Small intestine (tissue), 7 donors: ENCODE measurements around the gene ISG20L2. TPM values are rescaled to one million over a fixed set of nuclear protein-coding genes. Genes with fewer than 3 reads are reported as not detected.
"Not testable (repeated sequence)": the region's sequence is repeated elsewhere in the genome, so short reads cannot be mapped to it uniquely, and the experiment has no call there.

Experiments used
- DNase-seq, 2 donors: peaks; one replicate each; pipeline versions ENCODE4 v3.0.0 to v3.0.0-alpha.2; 2013
- FAIRE-seq: peaks from 2 replicates; lab custom pipeline; 2012; peaks lifted over from hg19 to GRCh38; lab: Jason Lieb, UNC
- H3K27ac ChIP-seq, 3 donors: one replicate each; pipeline ENCODE4 v1.5.1; 2013; ENCODE audit warnings: low read length in 2 of 3, mild to moderate bottlenecking in 2 of 3, control low read depth in 1 of 3, inconsistent platforms in 1 of 3, low read depth in 1 of 3, moderate library complexity in 1 of 3
- H3K27me3 ChIP-seq, 3 donors: one replicate each; pipeline ENCODE4 v1.6.1; 2013; ENCODE audit warnings: low read length in 3 of 3, inconsistent platforms in 1 of 3; ENCODE audit not compliant: control insufficient read depth in 3 of 3, insufficient read depth in 3 of 3
- H3K36me3 ChIP-seq, 3 donors: one replicate each; pipeline ENCODE4 v1.6.1; 2013; ENCODE audit warnings: low read length in 3 of 3, inconsistent platforms in 1 of 3, low read depth in 1 of 3, mild to moderate bottlenecking in 1 of 3, moderate library complexity in 1 of 3; ENCODE audit not compliant: control insufficient read depth in 3 of 3, insufficient read depth in 2 of 3
- H3K4me1 ChIP-seq, 3 donors: one replicate each; pipeline ENCODE4 v1.6.1; 2013; ENCODE audit warnings: low read length in 2 of 3, inconsistent platforms in 1 of 3, low read depth in 1 of 3, mild to moderate bottlenecking in 1 of 3, moderate library complexity in 1 of 3; ENCODE audit not compliant: control insufficient read depth in 3 of 3, insufficient read depth in 2 of 3
- H3K4me3 ChIP-seq, 3 donors: one replicate each; pipeline ENCODE4 v1.5.1; 2013; ENCODE audit warnings: low read length in 3 of 3, control low read depth in 1 of 3, inconsistent platforms in 1 of 3, low read depth in 1 of 3, mild to moderate bottlenecking in 1 of 3, moderate library complexity in 1 of 3
- H3K9me3 ChIP-seq, 2 donors: one replicate each; pipeline ENCODE4 v1.6.1; 2013; ENCODE audit warnings: low read depth in 1 of 2, low read length in 1 of 2; ENCODE audit not compliant: control insufficient read depth in 2 of 2, insufficient read depth in 1 of 2
- WGBS, 3 donors: extraction: QIAGEN DNeasy Blood & Tissue Kit; methylation state at CpG; one replicate each; pipeline ENCODE4 v1.1.7; 2013; 5-methylcytosine and 5-hydroxymethylcytosine counted together
- polyA plus RNA-seq, 4 donors: library from polyadenylated mRNA; stranded (reverse) in 3 of 4; unstranded in 1 of 4; fragments of 200-250 nt in 3 of 4; fragments of 120-200 nt in 1 of 4; gene quantifications; one replicate each; pipeline versions ENCODE4 v1.2.1 to v1.2.3, GENCODE V29; 2013
- donor health status: healthy with polysubstance abuse.
- donor health status: control.
- donor health status: control.
- donor health status: Bipolar disorder and iron deficiency.
- donor health status: healthy.

The ISG20L2 gene
- polyA plus RNA-seq, 4 donors, result 12.5 to 34.5 (median 14.9) TPM

DNA sequence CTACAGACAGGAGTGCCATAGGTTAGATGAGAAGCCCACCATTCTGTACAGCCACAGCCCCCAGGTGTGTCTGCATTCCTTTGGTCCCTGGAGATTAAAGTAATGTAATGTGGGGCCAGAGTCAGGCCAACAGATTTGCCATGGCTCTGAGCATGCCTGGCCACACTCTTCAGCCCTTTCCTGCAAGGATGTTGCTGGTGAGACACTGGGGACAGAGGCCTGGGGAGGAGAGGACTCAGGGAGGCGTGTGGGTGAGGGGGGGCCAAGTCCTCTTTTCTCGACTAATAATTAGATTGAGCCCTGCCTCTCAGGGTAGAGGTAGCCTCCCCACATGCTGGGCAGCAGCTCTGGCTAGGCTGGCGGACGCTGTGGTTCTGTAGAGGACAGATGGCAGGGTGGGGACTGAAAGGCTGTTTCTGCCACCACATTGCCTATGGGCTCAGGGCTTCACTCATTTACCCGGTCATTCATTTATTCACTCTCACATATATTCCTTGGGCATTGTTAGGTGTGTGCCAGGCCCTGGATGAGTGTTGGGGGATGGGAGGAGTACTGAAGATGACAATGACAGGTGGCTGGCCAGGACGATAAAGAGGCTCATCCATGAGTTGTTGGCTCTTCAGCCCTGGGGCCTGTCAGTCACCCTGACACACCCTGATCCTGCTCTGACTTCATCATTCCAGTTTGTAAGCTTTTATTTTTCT lies 31.7 kb upstream of the ISG20L2 start:
- Histone ChIP-seq H3K4me3 (no peak overlapping the region), H3K27me3 (no peaks in the 10 kb centered on the region), H3K27ac (no peak overlapping the region), H3K36me3 (no peaks in the 10 kb centered on the region), H3K4me1 (no peaks in the 10 kb centered on the region), H3K9me3 (no peaks in the 10 kb centered on the region)
- DNase-seq, result no peak
- no peak for FAIRE-seq
- WGBS, 3 donors, result 55 to 69% (median 68%) methylated on average over 6 of the region's 6 CpGs

DNA sequence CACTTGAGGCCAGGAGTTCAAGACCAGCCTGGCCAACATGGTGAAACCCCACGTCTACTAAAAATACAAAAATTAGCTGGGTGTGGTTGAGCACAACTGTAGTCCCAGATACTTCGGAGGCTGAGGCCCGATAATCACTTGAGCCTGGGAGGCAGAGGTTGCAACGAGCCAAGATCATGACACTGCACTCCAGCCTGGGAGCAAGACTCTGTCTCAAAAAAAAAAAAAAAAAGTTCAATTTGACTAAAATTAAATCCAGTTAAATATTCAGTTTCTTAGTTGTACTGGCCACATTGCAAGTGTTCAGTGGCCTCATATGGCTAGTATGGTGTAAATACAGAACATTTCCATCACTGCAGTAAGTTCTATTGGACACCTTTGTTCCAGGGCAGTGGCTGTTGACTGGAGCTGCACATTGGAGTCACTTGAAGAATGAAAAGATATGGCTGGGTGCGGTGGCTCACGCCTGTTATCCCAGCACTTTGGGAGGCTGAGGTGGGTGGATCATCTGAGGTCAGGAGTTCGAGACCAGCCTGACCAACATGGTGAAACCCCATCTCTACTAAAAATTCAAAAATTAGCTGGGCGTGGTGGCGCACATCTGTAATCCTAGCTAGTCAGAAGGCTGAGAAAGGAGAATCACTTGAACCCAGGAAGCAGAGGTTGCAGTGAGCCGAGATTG lies 29.1 kb upstream of the ISG20L2 start:
- not testable (repeated sequence) for H3K27me3 ChIP-seq, FAIRE-seq, H3K4me1 ChIP-seq, H3K27ac ChIP-seq, H3K4me3 ChIP-seq, DNase-seq, H3K9me3 ChIP-seq, H3K36me3 ChIP-seq
- WGBS, 3 donors, result 84 to 91% (median 87%) methylated on average over 10 of the region's 10 CpGs

DNA sequence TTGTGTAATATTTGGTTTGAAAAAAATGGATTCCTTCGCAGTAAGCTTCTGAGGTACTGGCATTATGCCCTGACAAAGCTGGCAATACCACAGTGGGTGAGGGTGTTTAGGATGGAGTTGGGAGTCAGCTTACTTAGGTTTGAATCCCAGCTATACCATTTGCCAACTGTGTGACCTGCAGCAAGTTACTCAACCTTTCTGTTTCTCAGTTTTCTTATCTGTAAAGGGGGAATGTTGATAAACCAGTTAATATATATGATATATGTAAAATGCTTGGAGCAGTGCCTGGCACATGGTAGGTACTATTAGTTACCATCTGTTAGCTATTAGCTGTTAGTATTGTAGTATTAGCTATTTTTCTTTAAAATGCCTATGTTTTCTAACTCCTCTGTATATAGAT lies 27.8 kb upstream of the ISG20L2 start:
- peaks cover 0 to 7% (median 3%) of the 10 kb centered on the region in 3 donors for H3K4me1 ChIP-seq
- 96 to 100% (median 100%) methylated on average over 1 of the region's 1 CpG for WGBS, 3 donors
- H3K27ac ChIP-seq, result no peak overlapping the region
- H3K9me3 ChIP-seq, result no peaks in the 10 kb centered on the region
- no peaks in the 10 kb centered on the region for H3K36me3 ChIP-seq
- no peak for DNase-seq
- FAIRE-seq, result no peak
- H3K27me3 ChIP-seq, result no peaks in the 10 kb centered on the region
- no peak overlapping the region for H3K4me3 ChIP-seq

DNA sequence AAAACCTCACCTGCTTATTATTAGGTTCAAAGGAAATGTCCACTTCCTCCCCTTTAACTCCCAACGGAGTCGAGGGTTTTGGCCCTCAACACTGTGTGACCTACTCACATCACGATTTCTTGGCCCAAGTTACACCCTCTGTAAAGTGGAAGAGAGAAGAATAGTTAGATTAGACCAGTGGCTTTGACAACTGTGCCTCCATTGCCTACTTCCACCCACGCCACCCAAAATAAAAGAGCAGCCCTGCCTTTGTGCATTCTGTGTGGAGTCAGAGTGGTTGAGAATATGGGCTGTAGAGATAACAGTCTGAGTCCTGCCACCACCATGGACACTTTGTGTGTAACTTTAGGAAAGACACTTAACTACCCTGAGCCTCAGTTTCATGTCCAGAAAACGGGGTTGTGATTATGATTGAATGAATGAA lies 27.0 kb upstream of the ISG20L2 start:
- Histone ChIP-seq H3K4me3 (no peak overlapping the region), H3K4me1 (peaks cover 0 to 7% (median 3%) of the 10 kb centered on the region in 3 donors), H3K36me3 (no peaks in the 10 kb centered on the region), H3K27me3 (no peaks in the 10 kb centered on the region), H3K9me3 (no peaks in the 10 kb centered on the region), H3K27ac (no peak overlapping the region)
- DNase-seq (no peak), FAIRE-seq (no peak)
- 70 to 80% (median 73%) methylated on average over 5 of the region's 5 CpGs for WGBS, 3 donors

DNA sequence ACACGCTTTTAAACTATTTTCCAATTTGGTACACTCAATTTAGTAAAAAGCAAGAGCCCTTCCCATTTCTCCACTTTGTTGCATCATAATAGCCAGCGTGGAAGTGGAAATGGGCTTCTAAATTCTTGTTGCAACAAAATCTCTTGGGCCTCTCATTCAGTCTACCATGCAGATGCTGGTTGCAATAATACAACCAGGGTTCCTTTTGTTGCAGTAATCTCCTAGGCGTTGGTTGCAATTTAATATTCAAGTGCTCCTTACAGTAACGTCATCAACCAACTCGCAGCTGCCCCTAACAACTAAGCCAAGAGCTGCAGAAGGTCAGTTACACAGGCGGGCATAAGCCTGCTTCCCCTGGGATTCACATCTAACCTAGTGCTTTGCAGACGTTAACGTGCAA lies 25.7 kb upstream of the ISG20L2 start:
- no peaks in the 10 kb centered on the region for H3K9me3 ChIP-seq
- FAIRE-seq (no peak), DNase-seq (no peak)
- no peak overlapping the region for H3K27ac ChIP-seq
- peaks cover 3 to 19% (median 3%) of the 10 kb centered on the region in 3 donors for H3K4me1 ChIP-seq
- no peak overlapping the region for H3K4me3 ChIP-seq
- H3K36me3 ChIP-seq, result peaks cover 0 to 10% (median 0%) of the 10 kb centered on the region in 3 donors
- no peaks in the 10 kb centered on the region for H3K27me3 ChIP-seq
- 82 to 85% (median 84%) methylated on average over 8 of the region's 8 CpGs for WGBS, 3 donors

DNA sequence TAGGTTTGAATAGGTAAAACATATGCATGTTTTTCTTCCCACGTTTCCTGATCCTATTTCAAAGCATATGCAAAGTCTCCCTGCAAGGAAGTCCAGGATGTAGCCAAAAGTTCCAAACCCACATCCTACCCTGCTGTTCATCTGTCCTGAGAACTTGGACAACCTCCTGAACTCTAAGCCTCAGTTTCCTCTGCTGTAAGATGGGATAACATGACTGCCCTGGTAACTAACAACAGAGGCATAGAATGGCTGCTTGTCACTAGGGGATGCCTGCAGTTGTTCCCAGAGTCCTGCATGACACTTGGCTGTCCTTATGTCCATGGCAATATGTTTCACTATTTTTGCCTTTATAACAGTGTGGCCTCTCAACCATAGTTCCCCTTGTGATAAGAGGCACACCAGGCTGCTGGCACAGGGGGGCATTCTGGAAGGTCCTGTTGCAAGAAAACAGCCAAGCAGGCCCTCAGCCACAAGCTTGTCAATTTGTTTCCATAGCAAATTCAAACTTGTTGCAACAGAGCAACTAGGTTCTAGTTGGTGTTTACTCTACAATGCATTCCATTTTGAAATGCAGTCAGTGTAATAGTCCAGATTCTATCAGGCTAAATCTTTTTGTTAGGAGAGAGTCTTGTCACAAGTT lies 24.4 kb upstream of the ISG20L2 start:
- H3K4me3 ChIP-seq, result peak overlapping the region in 2 of 3 donors; percentile 95 to 99

DNA sequence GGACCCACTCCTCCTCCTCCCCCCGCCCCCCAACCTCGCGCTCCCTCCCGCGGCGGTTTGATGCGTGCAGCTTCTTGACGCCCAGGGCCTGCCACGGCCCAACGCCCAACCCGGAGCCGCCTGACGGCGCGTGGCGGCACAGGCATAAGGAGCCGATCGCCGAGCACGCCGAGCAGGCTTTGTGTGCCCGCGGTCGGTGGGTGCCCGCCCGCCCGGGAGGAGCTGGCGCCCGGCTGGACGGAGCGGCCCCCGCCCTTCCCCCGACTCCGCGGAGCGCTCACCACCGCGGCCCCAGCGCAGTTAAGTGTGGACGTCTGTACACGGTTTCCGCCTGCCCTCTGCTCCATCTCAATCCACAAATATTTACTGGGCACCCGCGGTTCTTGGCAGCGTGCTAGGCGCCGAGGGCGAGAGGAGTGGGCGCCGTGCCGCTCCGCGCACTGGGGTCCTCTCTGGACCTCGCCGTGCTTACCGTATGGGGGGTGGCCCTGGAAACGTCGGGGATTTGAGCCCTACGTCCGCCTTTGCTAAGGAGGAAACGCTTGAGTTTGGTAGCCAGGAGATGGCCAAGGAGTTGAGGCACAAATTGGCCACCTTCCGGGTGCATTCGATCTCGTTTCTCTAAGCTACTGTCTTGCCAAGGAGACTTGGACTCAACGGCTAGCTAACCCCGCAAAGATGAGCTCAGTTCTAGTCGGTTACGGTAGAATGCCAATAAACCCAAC lies 23.4 kb upstream of the ISG20L2 start:
- H3K9me3 ChIP-seq, result no peaks in the 10 kb centered on the region
- peak overlapping the region; percentile 95 to 99 (median 97) for H3K4me3 ChIP-seq
- H3K36me3 ChIP-seq, result peaks cover 0 to 26% (median 0%) of the 10 kb centered on the region in 3 donors
- H3K27ac ChIP-seq, result peak overlapping the region; percentile 17 to 92 (median 91)
- DNase-seq (peak; percentile 97 to 98), FAIRE-seq (no peak)
- no peaks in the 10 kb centered on the region for H3K27me3 ChIP-seq
- H3K4me1 ChIP-seq, result peaks cover 8 to 40% (median 9%) of the 10 kb centered on the region in 3 donors
- 0% methylated on average over 37 to 68 of the region's 68 CpGs for WGBS, 3 donors

More for the DNA sequence above, 24.4 kb upstream of the ISG20L2 start:
- DNase-seq, result peak in 1 of 2 donors; percentile 40
- Histone ChIP-seq H3K4me1 (peaks cover 8 to 32% (median 8%) of the 10 kb centered on the region in 3 donors), H3K36me3 (peaks cover 0 to 21% (median 0%) of the 10 kb centered on the region in 3 donors), H3K27ac (peak overlapping the region in 1 of 3 donors; percentile 12), H3K27me3 (no peaks in the 10 kb centered on the region), H3K9me3 (no peaks in the 10 kb centered on the region)
- no peak for FAIRE-seq
- WGBS, 3 donors, result 13 to 31% (median 30%) methylated on average over 1 of the region's 1 CpG

DNA sequence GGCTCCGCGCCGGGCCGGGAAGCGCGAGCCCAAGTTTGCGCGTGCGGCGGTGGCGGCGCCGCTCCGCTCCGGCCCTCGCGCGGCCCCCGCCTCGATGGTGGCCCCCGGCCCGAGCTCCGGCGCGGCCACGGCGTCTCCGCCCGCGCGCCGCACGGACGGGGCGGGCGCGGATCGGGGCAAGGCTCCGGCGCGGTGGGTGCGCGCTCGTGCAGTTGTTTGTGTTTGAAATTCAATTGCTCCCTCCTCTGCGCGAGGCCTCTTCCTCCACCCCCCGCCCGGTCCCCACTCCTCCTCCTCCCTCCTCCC lies 22.8 kb upstream of the ISG20L2 start, which contains the start of gene HDGF:
TSS of gene HDGF (minus strand) at position 225 of the 306 bp plus-strand sequence. CDS start 246 bp downstream, outside the sequence.
- FAIRE-seq, result no peak
- peaks cover 0 to 26% (median 0%) of the 10 kb centered on the region in 3 donors for H3K36me3 ChIP-seq
- H3K4me3 ChIP-seq, result peak within 1 kb of the TSS; percentile 95 to 99 (median 97)
- peak within 1 kb of the TSS; percentile 96 to 98 (median 97) for H3K27ac ChIP-seq
- H3K27me3 ChIP-seq, result no peaks in the 10 kb centered on the region
- WGBS, 3 donors, result 0 to 1% (median 0%) methylated on average over 26 to 48 of the region's 48 CpGs
- no peak for DNase-seq
- H3K9me3 ChIP-seq, result no peaks in the 10 kb centered on the region
- H3K4me1 ChIP-seq, result peaks cover 8 to 44% (median 13%) of the 10 kb centered on the region in 3 donors
